GM18861 (cell line): ENCODE results near the gene SUSD4.

Source experiments
- ATAC-seq: cut with Tn5 transposase; IDR thresholded peaks from one replicate; pipeline ENCODE4 v1.9.1; 2021; ENCODE audit not compliant: unreplicated experiment

SUSD4 gene

DNA sequence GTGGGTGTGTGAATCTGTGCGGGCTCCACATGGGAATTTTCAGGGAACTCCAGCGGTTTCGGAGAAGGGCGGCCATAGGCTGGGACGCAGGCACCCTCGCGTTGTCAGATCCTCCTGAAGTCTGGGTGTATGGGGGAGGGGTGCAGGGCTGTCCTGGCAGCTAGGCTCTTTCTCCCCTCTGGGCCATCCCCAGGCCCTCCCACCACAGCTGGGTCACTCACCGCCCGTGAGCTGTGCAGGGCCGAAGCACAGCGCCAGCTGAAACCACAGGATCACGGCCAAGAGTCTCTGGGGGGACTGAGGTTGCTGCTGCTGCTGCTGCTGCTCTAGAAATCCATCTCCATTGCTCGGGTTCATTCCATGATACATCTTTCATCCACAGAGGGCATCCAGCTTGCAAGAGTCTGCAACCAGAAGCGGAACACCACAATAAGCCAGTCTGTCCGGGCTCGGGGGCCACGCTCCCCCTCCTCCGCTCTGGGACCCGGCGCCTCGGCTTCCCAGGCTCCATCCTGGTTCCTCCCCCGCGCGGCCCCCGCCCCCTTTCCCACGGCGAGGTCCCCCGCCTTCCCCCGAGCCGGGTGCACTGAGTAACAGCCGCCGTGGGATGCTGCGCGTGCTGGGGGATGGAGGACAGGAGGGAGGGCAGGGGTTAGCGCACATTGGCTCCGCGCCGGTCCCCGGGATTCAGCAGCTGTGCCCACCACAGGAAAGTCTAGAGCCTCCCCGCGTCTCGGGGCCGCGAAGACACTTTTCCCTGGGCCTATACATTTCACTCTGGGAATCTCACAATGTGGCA lies 720 bp downstream of the SUSD4 start:
- no peak for ATAC-seq

DNA sequence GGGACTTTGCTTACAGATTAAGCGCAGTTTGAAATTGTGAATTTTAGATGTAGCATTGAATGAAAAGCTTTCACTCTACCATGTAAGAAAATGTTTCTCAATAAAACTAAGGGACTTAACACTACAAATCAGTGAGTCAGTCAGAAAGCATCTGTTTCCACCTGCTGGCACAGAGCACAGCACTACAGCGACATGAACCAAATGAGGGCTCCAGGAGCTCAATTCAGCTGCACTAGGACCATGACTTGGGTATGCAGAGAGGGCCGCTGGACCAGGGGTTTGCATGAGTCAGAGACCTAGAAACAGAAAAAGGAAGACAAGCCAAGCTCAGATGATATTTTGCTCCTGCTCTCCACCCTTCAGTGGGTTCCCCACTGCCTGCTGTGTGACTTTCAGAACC lies 5.2 kb downstream of the SUSD4 start:
- ATAC-seq: no peak

DNA sequence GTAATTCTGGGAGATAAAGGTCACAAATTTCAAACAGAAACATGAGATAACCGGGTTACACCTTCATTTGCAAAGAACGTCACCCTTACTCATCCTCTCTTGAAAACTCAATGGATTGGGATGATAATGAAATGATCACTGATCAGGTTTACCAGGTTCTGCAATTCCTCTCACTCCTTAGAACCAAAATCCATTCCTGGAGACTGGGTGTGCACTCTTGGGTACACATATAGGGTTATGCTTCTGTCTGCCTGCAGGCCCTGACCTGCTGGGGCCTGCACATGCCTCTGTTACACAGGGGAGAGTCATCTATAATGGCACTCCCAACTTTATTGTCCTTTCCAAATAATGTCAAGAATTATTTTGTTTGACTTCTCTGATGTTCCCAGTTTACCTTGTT lies 8.3 kb downstream of the SUSD4 start:
- no peak for ATAC-seq

DNA sequence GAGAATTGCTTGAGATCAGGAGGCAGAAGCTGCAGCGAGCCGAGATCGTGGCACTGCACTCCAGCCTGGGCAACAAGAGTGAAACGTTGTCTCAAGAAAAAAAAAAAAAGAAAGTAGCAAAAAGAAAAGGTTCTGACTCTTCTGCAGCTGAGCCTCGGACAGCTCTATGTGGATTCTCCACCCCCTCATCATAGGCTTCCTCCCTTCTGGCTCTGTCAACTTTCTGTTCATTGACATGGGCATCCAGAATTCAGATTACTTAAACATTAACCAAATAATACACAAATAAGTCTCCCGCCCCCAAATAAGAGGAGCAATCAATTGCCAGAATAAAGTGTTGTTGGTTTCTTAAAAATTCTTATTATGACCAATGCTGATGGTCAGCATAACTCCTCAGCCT lies 10.0 kb downstream of the SUSD4 start:
- no peak for ATAC-seq

DNA sequence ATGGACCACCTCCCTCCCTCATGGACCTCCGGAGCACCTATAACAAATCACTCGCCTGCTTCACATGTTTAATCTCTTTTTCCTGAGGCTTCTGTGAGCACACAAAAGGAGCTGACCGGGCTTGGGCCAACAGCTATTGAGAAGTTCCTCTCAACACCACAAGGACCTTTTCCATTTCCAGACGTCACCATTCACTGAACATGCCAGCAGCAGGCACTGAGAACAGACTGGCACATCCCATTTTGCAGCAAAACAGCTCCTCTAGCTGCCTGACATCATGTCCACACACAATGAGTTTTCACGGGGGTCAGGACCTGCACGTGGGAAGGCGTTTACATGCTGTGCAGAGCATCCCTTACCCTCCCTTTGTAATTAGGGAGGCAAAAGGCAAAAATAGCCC lies 11.0 kb downstream of the SUSD4 start:
- no peak for ATAC-seq

DNA sequence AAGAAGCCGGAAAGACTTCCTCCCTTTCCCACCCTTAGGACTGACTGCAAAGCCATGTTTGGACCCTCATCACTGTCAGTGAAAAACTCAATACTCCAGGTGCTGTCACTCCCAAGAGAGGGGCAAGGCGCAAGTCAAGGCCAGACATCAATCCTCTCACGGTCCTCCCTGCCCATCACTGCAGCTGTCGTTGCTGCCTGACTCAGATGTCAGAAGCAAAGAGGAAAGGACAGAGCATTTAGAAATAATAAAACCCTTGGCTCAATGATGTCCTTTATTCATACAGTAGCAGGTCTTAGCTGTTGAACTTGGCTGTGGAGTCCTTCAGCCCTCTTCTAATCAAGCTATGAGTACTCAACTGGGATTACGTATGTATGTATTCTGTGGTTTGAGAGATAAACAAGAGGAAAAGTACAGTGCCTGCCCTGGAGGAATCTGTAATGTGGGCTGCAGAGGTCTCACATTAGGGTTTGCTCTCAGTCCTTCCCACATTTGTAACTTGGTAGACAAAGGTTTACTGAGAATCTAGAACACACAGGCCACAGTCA lies 13.5 kb downstream of the SUSD4 start:
- ATAC-seq: no peak

DNA sequence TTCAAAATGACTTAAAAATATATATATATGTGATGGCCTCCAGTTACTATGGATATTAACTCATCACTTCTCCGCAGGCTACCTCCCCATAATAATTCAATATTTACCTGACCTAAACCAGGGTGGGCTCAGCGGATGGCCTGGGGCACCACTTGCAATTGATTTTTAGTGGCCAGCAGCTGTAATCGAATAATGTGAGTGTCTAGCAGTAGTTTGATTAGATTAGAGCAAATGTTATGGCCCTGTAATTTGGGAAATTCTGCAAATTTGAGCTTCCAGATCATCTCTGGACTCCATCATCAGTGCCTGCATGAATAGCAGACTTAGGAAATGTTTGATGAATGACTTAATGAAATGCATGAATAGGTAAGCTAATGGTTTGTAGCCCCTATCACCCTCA lies 14.7 kb downstream of the SUSD4 start:
- ATAC-seq: no peak

DNA sequence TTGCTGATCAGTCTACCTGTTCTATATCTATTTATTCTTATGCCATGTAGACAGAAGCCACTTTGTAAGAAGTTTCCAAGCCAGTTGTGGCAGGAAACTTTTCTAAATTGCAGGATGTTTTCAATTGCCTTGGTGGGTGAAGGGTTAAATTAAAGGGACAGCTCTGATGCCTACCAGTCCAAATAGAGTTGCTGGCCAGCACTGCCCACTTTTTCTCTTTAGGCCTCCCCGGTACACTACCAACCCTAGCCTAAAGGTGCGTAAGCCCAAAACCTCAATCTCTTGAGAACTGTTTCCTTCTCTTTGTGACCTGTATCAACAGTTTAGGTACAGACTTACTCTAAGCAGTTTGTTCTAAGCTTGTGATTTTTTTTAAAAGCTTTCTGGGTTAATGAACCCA lies 15.5 kb downstream of the SUSD4 start:
- ATAC-seq: no peak

DNA sequence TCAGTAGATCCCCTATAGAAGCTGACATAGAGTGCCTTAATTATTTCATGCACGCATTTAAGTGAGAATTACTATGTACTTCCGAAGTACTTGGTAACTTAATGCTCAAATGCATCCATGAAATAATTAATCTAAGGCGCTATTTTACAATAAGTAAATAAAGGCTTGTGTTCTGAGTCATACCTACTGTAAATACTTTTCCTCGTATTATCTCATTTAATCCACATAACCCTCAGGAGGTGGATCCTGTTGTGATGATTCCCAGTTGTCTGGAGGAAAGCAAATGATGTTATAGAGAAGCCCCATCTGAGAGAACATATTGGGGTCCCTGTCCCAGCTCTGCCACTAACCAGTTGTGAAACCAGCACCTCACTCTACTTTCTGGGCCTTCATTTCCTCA lies 16.4 kb downstream of the SUSD4 start:
- no peak for ATAC-seq

DNA sequence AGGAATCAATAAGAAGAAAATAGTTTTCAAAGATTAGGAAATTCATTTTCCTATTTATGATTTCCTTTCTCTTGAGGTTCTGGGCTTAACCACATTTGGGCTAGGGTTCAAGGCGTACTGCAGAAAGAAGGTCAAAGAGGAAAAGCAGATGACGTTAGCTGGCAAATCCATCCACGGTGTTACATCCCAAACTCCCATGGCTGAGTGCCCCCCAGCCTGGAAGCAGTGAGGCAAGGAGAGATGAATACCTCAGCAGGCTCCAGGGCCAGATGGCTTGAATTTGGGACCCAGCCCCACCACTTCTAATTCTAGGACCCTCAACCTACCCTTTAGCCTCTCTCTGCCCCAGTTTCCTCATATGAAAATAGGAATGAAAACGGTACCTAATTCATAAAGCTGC lies 17.7 kb downstream of the SUSD4 start:
- no peak for ATAC-seq

DNA sequence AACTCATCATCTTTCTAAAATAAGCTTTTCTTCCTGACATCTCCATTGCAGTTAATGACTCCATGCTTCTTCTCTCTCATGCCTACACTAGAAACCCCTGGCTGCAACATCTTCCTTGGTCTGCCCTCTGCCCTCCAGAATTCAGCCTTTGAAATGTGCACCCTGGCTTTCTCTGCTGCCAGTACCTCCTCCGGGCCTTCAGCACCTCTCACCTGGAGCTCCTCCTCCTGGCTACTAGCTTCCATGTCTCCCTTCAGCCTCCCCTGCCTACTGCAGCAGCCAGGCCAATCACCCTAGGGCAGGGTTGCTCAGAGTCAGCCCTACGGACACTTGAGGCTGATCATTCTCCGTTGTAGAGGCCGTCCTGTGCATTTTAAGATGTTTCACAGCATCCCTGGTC lies 18.3 kb downstream of the SUSD4 start:
- no peak for ATAC-seq

DNA sequence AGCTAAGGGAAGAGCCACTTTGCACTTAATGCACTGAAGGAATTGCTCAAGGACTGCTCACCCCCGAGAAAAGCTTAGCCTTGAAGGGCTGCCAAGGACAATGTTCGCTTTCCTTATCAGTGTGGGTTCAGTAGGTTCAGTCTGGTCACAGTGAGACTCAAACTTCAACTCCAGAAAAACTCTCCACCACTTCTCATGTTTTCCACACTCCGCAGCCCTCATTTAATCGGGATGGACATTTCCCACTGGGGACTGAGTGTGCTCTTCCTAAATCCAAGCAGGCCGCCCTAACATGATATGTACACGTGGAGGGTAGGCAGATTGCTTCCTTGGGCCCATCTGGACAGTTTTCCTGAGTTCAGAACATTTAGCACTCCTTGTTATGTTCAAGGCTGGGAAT lies 19.5 kb downstream of the SUSD4 start:
- ATAC-seq: no peak

DNA sequence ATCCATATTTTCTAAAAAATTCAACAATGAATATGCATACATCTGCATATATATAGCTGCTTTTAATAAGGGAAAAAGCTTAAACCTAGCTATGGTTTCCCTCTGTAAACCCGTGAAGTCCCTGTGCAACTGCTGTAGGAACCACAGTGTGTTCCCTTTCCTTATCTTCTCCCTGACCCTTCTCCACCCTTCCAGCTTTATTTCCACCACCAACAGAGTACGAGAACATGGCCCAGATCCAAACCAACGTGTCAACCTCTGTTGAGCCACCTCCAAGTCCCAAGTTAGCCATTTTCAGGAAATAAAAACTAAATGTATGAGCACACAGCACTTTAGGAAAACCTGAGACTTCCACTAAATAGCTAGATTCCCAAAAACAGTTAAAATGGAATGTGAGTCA lies 20.3 kb downstream of the SUSD4 start:
- no peak for ATAC-seq

DNA sequence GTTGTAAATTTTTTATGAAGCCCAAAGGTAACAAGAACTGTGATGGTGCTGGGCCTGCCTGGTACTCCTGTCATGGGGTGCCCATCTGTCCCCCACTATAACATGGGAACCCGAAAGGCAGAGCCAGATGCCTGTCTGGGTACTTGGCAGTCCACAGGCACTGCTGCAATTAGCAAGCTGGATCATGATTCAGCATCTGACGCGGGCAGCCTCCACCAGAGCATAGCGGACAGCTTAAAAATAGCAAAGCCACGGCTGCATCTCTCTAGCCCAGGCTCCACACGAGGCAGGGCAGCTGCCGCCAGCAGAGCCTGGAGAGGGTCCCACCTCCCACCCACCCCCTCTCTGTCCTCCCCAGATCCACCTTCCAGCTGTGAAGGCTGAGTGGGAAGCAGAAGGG lies 22.9 kb downstream of the SUSD4 start:
- no peak for ATAC-seq

DNA sequence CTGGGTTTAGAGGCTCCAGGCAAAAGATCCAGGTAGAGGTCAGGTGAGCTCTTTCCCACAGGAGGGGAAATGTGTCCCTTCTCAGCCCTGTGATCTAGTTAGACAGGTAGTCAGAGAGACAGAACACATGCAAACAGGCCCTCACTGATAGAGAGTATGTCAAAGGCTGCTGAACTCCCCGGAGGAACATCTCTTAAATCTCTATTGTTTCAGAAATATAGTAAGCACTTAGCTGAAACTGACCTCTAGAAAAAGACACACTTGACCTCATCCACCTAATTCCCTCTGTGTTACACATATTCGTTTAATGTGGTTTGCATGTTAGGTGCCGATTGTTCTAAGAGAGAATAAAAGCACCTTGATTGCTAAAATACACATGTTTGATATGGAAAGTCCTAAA lies 23.3 kb downstream of the SUSD4 start:
- ATAC-seq: no peak

DNA sequence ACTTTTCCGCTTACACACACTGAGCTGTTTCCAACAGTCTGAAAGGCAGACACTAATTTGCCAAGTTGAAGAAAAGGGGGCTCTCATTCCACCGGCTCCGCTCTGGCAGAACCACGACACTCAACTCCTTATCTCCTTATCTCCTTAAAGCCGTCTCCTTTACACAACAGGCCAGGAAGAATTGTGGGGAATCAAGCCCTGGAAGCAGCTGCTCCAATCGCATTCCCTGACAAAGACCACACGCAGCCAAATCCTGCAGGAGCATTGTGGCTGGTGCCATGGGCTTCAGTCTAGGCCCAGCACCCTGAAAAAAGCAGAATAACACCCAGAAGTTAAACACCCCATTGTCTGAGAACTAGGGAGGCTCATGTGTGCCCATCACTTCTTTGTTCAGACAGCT lies 24.1 kb downstream of the SUSD4 start:
- ATAC-seq: no peak

DNA sequence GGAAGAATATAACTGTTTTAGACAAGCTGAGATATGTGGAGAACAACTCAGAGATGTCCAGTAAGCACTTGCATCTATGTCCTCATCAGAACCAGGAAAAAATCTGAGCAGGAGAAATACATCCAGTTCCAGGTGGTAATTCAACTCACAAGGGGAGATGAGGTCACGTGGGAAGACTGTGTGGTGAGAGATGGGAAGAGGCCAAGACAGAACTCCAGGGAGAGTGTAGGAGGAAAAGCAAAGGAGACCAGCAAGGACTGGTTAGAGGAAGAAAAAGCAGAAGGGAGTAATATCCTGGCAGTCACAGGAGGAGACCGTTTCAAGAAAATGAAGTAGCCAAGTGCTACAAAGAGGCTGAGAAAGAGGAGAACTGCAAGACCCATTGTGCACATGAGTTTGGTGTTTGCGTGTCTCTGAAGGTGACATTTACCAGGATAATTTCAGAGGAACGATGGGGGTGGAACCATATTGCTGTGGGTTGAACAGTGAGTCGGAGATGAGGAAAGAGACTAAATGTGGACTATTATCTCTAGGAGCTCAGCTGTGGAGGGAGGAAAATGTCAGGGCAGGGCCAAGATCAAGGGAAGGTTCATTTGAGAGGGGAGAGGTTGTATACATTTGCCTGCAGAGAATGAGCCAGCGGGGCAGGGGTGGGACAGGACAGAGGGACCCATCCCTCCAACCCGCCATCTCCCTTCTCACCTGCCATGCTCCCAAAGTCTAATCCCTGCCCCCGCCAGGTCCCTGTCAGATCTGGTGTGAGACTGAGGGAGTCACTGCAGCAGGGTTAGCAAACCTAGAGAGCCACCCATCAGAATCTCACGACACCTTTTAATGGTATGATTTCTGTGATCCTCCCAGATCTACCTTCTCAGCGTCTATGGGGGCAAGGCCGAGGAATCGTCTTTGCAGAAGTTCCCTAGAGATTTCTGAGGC lies 24.9 kb downstream of the SUSD4 start:
- ATAC-seq: no peak

DNA sequence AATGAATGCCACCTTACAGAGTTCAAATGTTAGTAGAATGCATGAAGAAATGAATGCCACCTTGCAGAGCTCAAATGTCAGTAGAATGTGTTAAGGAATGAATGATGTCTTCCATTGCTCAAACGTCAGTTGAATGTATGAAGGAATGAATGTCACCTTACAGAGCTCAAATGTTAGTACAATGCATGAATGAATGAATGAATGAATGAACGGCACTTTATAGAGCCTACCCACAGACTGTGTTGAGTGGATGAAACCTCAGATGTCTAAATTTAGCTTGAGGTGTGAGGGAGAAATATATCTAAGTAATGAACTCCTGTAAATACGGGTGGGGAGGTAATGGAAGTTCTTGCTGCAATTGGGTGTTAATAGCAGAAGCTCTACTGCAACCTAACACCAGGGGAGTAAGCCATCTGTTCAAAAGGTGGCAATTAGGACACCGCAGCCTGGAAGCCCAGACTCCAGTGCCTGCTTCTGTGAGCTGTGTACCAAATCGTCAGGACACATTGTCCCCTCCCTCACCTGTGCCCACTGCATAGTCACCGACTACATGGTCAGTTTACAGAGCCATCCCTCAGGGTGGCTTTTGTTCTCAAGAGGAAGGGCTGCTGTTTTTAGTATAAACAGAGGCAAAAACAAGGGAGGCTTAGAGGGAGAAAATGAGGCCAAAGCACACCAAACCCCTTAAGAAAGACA lies 26.7 kb downstream of the SUSD4 start:
- ATAC-seq: no peak

DNA sequence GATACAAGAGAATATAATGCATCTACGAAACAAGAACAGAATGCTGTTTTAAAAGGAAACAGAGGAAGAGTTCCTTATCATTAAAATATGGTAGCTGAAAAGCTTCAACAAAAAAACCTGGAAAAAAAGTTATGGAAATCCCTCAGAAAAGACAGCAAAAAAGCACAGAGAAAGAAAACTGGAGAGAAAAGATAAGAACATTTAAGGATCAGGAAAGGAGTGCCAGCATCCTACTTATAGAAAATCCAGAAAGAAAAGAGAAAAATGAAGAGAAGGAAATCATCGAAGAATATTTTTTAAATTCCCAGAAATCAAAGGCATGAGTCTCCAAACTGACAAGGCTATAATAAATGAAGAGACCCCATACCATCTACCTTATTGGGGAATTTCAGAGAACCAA lies 29.8 kb downstream of the SUSD4 start:
- ATAC-seq: no peak

DNA sequence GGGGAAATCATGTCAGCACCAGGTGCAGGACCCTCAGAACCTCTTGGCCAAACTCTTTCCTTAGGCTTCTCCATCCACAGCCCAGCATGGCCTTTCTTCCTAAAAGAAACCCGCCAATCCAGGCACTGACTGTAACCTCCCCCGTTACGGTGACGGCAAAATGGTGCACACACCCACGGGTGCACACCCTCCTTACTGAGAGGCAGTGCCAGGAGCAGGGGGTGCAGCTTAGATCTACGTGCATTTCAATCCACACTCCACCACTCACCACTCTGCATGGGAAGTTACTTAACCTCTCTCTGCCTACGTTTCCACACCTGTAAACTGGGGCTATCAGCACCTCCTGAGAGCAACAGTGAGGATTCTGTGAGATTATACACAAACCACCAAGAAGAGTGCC lies 31.0 kb downstream of the SUSD4 start:
- ATAC-seq: no peak

DNA sequence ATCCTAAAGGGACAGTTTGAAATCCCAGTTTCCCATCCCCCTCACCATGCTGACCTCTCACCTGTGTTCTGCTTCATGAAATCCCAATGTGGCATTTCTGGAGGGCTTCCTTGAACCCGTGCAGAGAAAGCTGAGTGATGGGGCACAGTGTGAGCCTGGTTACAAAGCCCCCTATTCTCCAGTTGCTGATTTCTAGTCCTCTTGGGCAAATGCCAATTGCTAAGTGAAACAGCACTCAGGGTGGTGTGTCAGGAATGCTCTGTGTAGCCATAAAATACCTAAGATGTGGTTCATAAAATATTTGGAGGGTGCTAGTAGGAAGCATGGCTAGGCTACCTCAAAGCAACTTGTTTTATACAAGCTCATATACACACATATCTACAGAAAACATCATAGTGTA lies 32.0 kb downstream of the SUSD4 start:
- ATAC-seq: no peak
